Retinal pigment epithelial cell (primary cell): ENCODE results near the gene PLXNA2.

Experiments
- DNase-seq: peaks from one replicate; pipeline ENCODE4 v3.0.0-alpha.2; 2010; ENCODE audit warnings: low read depth
- H3K4me3 ChIP-seq: 2 replicates; pipeline ENCODE4 v1.5.1; 2011; ENCODE audit warnings: mild to moderate bottlenecking, low read length, control low read depth, moderate library complexity
- TF ChIP-seq, protein P1 (sequence below): conservative IDR thresholded peaks from 2 replicates; pipeline ENCODE4 v1.5.1; 2011; ENCODE audit warnings: low read depth, low read length, control low read depth, inconsistent platforms

The PLXNA2 gene

DNA sequence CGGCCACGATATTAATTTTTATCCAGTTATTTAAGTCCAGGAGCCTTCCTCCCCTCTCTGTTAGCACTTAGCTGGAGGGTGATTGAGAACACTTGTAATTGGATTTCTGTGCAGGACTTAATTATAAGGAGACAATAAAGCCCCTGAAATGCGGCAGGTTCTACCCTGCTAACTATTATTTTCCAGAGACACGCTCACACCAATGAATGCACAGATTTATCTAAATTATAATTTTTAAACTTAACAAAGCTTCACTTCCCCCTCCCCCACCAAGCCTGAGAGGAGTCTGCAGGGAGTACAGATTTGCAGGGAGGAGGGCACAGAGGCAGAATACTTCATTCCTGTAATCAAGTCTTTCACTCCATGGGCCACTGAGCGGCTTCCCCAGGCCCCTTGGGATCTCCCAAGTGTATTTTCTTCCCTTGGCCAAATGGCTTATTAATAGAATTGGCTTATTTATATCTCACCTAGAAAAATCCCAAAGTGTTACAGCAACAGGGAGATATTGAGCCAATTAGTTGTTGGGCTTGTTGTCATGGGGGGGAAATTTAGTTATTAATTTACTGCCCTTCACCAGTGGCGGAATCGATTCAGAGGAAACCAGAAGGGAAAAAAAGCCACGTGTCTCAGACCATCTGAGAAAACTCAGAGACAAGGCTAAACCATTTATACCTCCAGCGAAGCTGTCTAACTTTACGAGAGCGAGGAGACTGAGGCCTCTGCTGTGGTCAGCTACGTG, 234.3 kb downstream of the PLXNA2 start:
- H3K4me3 ChIP-seq, result no peak overlapping the region
- TF ChIP-seq, protein P1, sequence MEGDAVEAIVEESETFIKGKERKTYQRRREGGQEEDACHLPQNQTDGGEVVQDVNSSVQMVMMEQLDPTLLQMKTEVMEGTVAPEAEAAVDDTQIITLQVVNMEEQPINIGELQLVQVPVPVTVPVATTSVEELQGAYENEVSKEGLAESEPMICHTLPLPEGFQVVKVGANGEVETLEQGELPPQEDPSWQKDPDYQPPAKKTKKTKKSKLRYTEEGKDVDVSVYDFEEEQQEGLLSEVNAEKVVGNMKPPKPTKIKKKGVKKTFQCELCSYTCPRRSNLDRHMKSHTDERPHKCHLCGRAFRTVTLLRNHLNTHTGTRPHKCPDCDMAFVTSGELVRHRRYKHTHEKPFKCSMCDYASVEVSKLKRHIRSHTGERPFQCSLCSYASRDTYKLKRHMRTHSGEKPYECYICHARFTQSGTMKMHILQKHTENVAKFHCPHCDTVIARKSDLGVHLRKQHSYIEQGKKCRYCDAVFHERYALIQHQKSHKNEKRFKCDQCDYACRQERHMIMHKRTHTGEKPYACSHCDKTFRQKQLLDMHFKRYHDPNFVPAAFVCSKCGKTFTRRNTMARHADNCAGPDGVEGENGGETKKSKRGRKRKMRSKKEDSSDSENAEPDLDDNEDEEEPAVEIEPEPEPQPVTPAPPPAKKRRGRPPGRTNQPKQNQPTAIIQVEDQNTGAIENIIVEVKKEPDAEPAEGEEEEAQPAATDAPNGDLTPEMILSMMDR, result no peak
- no peak for DNase-seq

DNA sequence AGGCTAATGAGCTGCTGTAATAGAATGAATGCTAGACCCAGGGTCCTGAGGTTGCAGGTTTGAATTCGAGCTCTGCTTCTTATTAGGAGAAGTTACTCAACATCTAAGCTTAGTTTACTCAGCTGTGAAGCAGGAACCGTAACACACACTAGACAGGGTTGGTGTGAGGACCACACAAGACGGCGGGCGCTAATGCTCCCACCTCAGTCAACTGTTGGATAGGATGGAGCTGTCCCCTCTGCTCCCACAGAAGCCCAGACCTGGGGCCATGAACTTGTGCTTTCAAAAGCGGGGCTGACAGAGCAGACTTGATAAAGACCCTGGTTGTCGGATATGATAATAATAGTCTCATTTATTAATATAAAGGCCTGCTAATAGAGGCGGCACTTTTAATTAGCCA, 234.9 kb downstream of the PLXNA2 start:
- TF ChIP-seq, protein P1, result no peak
- H3K4me3 ChIP-seq, result no peak overlapping the region
- no peak for DNase-seq

DNA sequence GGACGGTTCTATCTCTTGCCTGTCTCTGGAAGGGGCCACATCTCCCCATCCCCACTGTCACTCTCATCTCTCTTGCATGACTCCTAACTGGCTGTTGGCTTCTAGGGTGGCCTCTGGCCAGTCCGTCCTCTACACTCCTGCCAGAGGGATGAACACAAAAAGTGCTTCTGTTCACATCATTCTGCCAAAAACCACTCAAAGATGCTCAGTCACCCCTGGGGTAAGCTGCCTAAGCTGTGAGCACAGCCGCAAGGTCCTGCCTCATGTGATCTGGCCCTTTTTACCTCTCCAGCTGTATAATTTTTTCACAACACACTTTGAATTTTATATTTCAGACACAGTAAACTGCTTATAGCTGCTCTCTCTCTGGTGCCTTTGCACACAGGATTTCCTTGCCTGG, 235.7 kb downstream of the PLXNA2 start:
- no peak overlapping the region for H3K4me3 ChIP-seq
- TF ChIP-seq, protein P1, result no peak
- no peak for DNase-seq

DNA sequence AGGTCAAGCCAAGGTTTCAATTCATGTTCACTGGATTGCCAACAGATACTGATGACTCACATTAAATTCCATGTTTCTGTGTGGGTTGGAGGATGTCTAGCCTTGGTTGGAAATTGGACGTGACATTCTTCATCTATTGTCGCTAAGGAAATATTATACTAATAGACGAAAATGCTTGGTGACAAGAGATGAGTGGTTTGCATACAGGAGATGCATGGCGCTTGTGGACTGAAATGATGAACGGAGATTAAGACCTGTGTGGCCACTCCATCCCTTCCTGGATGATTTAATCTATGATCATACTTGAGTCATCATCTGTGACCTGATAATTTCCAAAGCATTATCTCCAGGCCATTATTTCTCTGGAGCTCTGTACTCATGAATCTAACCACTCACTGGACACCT, 236.2 kb downstream of the PLXNA2 start:
- no peak for DNase-seq
- TF ChIP-seq, protein P1, result no peak
- H3K4me3 ChIP-seq, result no peak overlapping the region

DNA sequence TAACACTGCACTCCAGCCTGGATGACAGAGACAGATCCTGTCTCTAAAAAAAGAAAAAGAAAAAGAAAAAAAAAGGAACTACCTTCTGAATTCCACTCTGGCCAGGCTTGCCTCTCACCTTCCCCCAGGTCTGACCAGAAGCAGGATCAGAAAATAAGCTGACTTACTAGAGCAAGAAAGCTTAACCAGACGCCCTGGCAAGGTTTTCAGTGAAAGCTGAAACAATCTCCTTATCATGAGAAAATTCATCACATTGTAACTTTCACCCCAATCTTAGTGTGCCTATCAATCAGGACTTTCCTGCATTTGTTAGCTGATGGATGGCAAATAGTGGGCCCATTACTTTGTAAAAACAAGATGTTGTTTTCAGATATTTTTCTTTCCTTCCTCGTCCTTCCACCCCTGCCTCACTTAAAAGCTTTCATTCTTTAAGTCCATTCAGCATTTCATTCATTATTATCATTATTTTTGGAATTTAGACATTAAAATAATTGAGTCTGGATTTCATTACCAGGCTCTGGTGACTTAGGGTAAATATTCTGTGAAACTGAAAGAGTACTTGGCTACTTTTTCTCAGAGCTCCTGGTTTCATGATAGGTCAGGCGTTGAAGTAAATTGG, 236.8 kb downstream of the PLXNA2 start:
- H3K4me3 ChIP-seq, result no peak overlapping the region
- TF ChIP-seq, protein P1, result no peak
- DNase-seq, result no peak

DNA sequence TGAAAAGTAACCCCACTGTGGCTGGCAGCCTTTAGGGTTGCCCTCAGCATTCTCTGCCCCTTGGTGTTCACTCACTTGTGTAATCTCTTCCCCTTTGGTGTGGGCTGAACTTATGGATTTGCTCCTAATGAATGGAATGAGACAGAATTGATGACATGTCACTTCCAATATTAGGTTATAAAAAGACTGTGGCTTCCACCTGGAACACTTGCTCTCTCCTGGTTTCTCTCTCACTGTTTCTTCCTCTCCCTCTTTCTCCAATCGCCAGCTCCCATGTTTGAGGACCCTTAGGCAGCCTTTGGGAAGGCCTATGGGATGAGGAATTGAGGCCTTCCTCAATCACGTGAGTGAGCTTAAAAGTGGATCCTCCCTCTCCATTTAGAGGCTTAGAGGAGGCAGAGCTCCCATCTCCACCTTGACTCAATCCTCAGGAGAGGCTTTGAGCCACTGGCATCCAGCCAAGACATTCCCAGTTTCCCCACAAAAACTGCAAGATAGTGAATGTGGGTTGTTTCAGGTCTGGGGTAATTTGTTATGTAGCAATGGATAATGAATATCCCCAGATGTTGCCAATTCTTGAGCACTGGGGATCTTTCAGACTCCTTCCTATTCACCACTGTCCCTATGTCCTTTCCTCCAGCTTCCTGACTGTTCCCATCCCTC, 237.8 kb downstream of the PLXNA2 start:
- TF ChIP-seq, protein P1, result no peak
- no peak overlapping the region for H3K4me3 ChIP-seq
- DNase-seq, result no peak

DNA sequence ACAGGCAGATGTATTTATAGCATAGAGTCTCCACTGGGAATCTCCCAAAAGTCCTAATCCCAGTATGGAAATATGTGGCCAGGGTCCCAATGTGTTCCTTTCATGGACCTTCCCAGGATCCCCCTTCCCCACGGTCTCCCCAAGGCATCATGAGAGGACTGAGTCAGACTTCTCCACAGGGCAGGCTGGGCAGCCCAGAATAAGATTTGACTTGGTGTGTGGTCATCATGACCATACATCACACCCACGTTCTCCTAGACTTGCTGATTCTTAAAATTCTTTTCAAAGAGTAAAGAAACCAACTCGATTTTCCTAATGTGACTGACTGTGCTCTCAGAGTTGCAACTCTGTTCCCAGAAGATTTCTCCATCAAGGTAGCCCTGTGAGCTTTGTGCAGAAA, 239.3 kb downstream of the PLXNA2 start:
- no peak overlapping the region for H3K4me3 ChIP-seq
- TF ChIP-seq, protein P1, result no peak
- no peak for DNase-seq
